ENCODE results near the gene RPS6KA1. TPM values are rescaled to one million over a fixed set of nuclear protein-coding genes. Genes with fewer than 3 reads are reported as not detected.

The RPS6KA1 gene
- total and polyA plus RNA-seq, 2 of the 4 experiments (the other 2 are of a cell fraction), result 3.6 to 6.3 TPM

- Histone ChIP-seq H2AK9ac (replicated peaks; ENCODE audit: low read depth, low read length, poor library complexity) (no peak overlapping the region), H2AK5ac (ENCODE audit: low read depth, low read length) (no peak overlapping the region), H3K9ac (ENCODE audit: low read depth, low read length) (no peak overlapping the region), H4K5ac (ENCODE audit: low read depth, low read length) (no peak overlapping the region), H4K91ac (ENCODE audit: insufficient read depth, low read depth, low read length) (no peak overlapping the region), H3K23ac (ENCODE audit: low read depth, low read length) (no peak overlapping the region), H4K8ac (ENCODE audit: low read depth in 2 of 2, low read length in 2 of 2) (no peak overlapping the region), H3K36me3 (ENCODE audit: control insufficient read depth, insufficient read depth, low read length) (no peaks in the 10 kb centered on the region), H3K79me1 (ENCODE audit: low read depth in 1 of 2, low read length in 2 of 2) (no peaks in the 10 kb centered on the region), H3K4me3 (ENCODE audit: insufficient read depth, low read depth, low read length) (no peak overlapping the region), H3K18ac (ENCODE audit: low read depth, low read length) (no peak overlapping the region), H3K14ac (replicated peaks; ENCODE audit: low read depth, low read length) (no peak overlapping the region), H2AFZ (replicated peaks; ENCODE audit: low read length, poor library complexity) (no peak overlapping the region), H2BK5ac (ENCODE audit: low read depth, low read length, poor library complexity, severe bottlenecking) (no peak overlapping the region), H3K4me1 (ENCODE audit: control insufficient read depth, insufficient read depth, low read length) (no peaks in the 10 kb centered on the region), H3K4me2 (ENCODE audit: low read depth, low read length) (no peak overlapping the region), H4K20me1 (ENCODE audit: insufficient read depth, low read length) (no peaks in the 10 kb centered on the region), H3K9me1 (ENCODE audit: insufficient read depth, low read length) (no peaks in the 10 kb centered on the region; the same call in 1 of the 2 replicates), H3K4ac (ENCODE audit: low read depth, low read length) (no peak overlapping the region), H3K27ac (ENCODE audit: insufficient read depth, low read length) (no peak overlapping the region), H2BK120ac (ENCODE audit: low read depth, low read length) (no peak overlapping the region), H3K56ac (ENCODE audit: extremely low read depth, insufficient read depth, low read length) (no peak overlapping the region), H3K9me3 (ENCODE audit: control insufficient read depth, insufficient read depth, low read length) (no peaks in the 10 kb centered on the region), H2BK15ac (ENCODE audit: low read depth, low read length) (no peak overlapping the region), H2BK20ac (ENCODE audit: low read depth, low read length) (no peak overlapping the region), H3K27me3 (ENCODE audit: control insufficient read depth, insufficient read depth, low read length) (no peaks in the 10 kb centered on the region)
- DNase-seq (no peak), ATAC-seq (ENCODE audit: low read depth) (no peak)
- in situ Hi-C loops (cut with MboI; ENCODE audit: low sequenced_read_pairs) (no loop called here), dilution Hi-C loops (cut with HindIII; ENCODE audit: low sequenced_read_pairs, unreplicated experiment) (no loop called here), intact Hi-C loops (cut with micrococcal nuclease) (no loop called here)
- no TSS peak for BruUV-seq (replicated peaks)
- TF ChIP-seq POLR2A (IDR thresholded peaks at IDR 0.05; ENCODE audit: low read depth, low read length), result no peak
- TF ChIP-seq CHD1 (IDR thresholded peaks at IDR 0.05; ENCODE audit: low read depth, low read length), result no peak
- TF ChIP-seq CEBPB (IDR thresholded peaks at IDR 0.05; ENCODE audit: low read depth, low read length), result no peak
- TF ChIP-seq NFE2L2 (IDR thresholded peaks at IDR 0.05; ENCODE audit: low read depth, low read length), result no peak
- TF ChIP-seq MAFK (IDR thresholded peaks at IDR 0.05; ENCODE audit: low read depth, low read length), result no peak
- TF ChIP-seq MXI1 (IDR thresholded peaks at IDR 0.05; ENCODE audit: borderline replicate concordance, low read depth, low read length), result no peak
- POLR2A ChIA-PET (ENCODE audit: unreplicated experiment), result no interaction called here
- CTCF ChIA-PET, result no interaction called here
- 88% methylated on average over 1 of the region's 3 CpGs; no CpG with 5 or more reads in 1 of the 2 experiments for WGBS, 2 experiments (ENCODE audit: extremely low coverage in 2 of 2, insufficient read length in 1 of 2)
These were observed 19.3 kb downstream of the RPS6KA1 start for GRCh38 chr1:26548841-26549240.
